Esophagus muscularis mucosa (tissue), 4 donors: Measurements from ENCODE around the gene KRTAP16-1. TPM values are rescaled to one million over a fixed set of nuclear protein-coding genes. Genes with fewer than 3 reads are reported as not detected.
A peak's percentile ranks its signal among the peaks of the same experiment; 100 is the strongest.

Experiments
- DNase-seq: peaks from one replicate; pipeline ENCODE4 v3.0.0-alpha.2; 2017; ENCODE audit errors: extremely low spot score
- H3K27ac ChIP-seq, 4 donors: fragments of 200-600 bp; sonication (generic); replicated peaks in 1 of 4; 1 replicate in 3 of 4; 2 replicates in 1 of 4; pipeline ENCODE4 v1.5.1; 2016 to 2019; ENCODE audit warnings: mild to moderate bottlenecking in 1 of 4
- H3K27me3 ChIP-seq, 4 donors: fragments of 200-600 bp; sonication (generic); one replicate each; pipeline versions ENCODE4 v1.5.1 to v1.6.0; 2016 to 2019
- H3K36me3 ChIP-seq, 4 donors: fragments of 200-600 bp; sonication (generic); one replicate each; pipeline ENCODE4 v1.5.1; 2016 to 2019
- H3K4me1 ChIP-seq, 4 donors: fragments of 200-600 bp; sonication (generic); one replicate each; pipeline ENCODE4 v1.5.1; 2016 to 2019
- H3K4me3 ChIP-seq, 4 donors: fragments of 200-600 bp; sonication (generic); 1 replicate in 2 of 4; 2 replicates in 2 of 4; pipeline ENCODE4 v1.5.1; 2016 to 2019; ENCODE audit warnings: mild to moderate bottlenecking in 4 of 4, moderate library complexity in 1 of 4
- H3K9me3 ChIP-seq, 4 donors: fragments of 200-600 bp; sonication (generic); 1 replicate in 3 of 4; 2 replicates in 1 of 4; pipeline ENCODE4 v1.5.1; 2016 to 2019
- CTCF ChIP-seq, 3 experiments: fragments of 200-600 bp in 2 of 3; fragments of 450-650 bp in 1 of 3; sonication (generic) in 2 of 3; IDR thresholded peaks; one replicate each; pipeline ENCODE4 v1.5.1; 2017 to 2019; ENCODE audit warnings: antibody characterized with exemption in 3 of 3, mild to moderate bottlenecking in 2 of 3, moderate library complexity in 1 of 3
- EP300 ChIP-seq: sonication (generic); formaldehyde crosslinking; IDR thresholded peaks from one replicate; pipeline ENCODE4 v1.6.1; 2017; ENCODE audit warnings: antibody characterized with exemption
- POLR2A ChIP-seq: fragments of 450-650 bp; IDR thresholded peaks from one replicate; pipeline ENCODE4 v1.6.1; 2017; ENCODE audit warnings: antibody characterized with exemption, moderate library complexity, mild to moderate bottlenecking, low read depth
- POLR2AphosphoS5 ChIP-seq, 2 donors: sonication (generic); formaldehyde crosslinking; IDR thresholded peaks; one replicate each; pipeline ENCODE4 v1.6.1; 2017; ENCODE audit warnings: antibody characterized with exemption in 2 of 2
- WGBS: methylation state at CpG from one replicate; pipeline ENCODE4 v1.1.5; 2018; 5-methylcytosine and 5-hydroxymethylcytosine counted together
- intact Hi-C: fragments of 100-400 bp; cut with DNase I; formaldehyde crosslinking; loops from one replicate; pipeline ENCODE4 v1.15.1; 2023
- total RNA-seq, 4 donors: library from RNA; depleted of rRNA; stranded (reverse); fragments of >200 nt; gene quantifications; one replicate each; pipeline versions ENCODE4 v1.1.0 to v1.2.1, GENCODE V29; 2016

Gene KRTAP16-1
- total RNA-seq, 4 donors from 2014 or later, result not detected

DNA sequence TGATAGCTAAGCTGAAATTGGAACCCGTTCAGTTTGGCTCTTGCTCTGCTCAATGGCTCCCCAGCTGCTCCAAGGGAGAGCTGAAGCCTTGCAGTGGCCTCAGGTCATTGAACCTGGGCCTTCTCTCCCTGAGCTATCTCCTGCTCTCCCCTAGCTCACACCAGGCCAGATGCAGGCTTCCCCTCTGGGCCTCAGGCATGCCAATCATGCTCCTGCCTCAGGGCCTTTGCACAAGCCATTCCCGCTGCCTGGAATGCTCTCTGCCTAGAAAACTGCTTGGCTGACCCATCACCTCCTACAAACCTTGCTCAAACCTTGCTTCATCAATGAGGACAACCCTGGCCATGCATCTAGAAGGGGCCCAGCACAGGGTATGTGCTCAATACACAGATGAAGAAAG is 23.1 kb upstream of the KRTAP16-1 start:
- H3K36me3 ChIP-seq, result no peaks in the 10 kb centered on the region
- no peaks in the 10 kb centered on the region for H3K9me3 ChIP-seq
- WGBS, result 92% methylated on average over 2 of the region's 2 CpGs
- no peaks in the 10 kb centered on the region for H3K27me3 ChIP-seq
- H3K4me1 ChIP-seq, result no peaks in the 10 kb centered on the region
- intact Hi-C loops, result no loop called here
- H3K4me3 ChIP-seq, result no peak overlapping the region
- DNase-seq, result peak; percentile 90
- no peak overlapping the region for H3K27ac ChIP-seq
- TF ChIP-seq CTCF (IDR thresholded peaks at IDR 0.05) (no peak), POLR2A (no peak), EP300 (no peak), POLR2AphosphoS5 (IDR thresholded peaks at IDR 0.05) (no peak)

DNA sequence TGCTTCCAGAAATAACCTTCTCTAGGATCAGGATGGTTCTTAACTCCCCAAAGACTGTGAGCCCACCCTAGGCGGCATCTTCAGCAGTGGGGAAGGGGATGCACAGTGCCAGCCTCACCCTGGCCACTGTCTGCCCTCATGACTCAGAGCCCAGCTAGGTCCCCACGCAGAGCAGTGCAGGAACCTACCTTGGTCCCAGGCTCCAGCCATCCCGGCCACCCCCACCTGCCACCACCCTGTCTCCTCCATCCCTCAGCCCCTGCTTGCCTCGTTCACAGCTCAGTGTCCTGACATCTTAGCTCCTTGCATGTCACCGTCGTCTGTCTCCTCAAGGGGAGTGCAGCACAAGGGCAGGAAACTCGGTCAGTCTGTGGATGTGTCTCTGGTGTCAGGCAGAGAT is 22.5 kb upstream of the KRTAP16-1 start:
- Histone ChIP-seq H3K9me3 (no peaks in the 10 kb centered on the region), H3K36me3 (no peaks in the 10 kb centered on the region), H3K4me1 (no peaks in the 10 kb centered on the region), H3K27me3 (no peaks in the 10 kb centered on the region), H3K4me3 (no peak overlapping the region), H3K27ac (no peak overlapping the region)
- TF ChIP-seq CTCF (IDR thresholded peaks at IDR 0.05) (no peak), POLR2AphosphoS5 (IDR thresholded peaks at IDR 0.05) (no peak), EP300 (no peak), POLR2A (no peak)
- no peak for DNase-seq
- intact Hi-C loops, result no loop called here
- 86% methylated on average over 6 of the region's 7 CpGs for WGBS

DNA sequence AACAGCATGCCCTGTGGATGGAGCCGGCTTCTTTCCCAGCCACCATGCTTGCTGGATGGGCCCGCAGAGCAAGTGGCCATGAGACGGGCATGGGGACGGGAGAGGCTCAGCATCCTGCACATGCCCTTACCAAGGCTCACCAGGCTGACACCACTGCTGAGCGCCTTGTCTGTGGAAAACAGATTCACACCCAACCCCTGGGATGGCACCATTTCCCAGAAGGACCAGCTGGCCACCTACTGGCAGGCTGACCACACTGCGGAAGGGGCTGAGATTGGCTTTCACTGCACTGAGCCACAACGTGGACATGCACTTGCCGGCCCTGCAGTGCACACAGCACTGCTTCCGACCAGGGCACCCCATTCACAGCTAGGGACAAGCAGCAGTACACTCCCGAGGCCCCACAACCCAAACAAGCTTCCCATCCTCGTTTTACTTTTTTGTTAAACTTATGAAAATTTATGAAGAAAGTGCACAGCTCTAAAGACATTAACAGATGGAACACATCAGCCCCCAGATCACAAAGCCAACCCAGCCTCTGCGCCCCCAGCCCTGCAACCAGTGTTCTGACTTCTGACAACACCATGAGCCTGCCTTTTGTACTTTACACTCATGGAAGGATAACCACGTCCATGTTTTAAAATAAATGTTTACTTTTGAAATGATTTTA is 20.3 kb upstream of the KRTAP16-1 start:
- intact Hi-C loops, result no loop called here

GRCh38 chr17:41328207-41328606 is 19.1 kb upstream of the KRTAP16-1 start:
- Histone ChIP-seq H3K27ac (no peak overlapping the region), H3K36me3 (no peaks in the 10 kb centered on the region), H3K4me3 (no peak overlapping the region), H3K27me3 (no peaks in the 10 kb centered on the region), H3K4me1 (no peaks in the 10 kb centered on the region), H3K9me3 (no peaks in the 10 kb centered on the region)
- TF ChIP-seq POLR2AphosphoS5 (IDR thresholded peaks at IDR 0.05), result no peak
- no peak for TF ChIP-seq POLR2A
- no peak for TF ChIP-seq EP300
- no peak for TF ChIP-seq CTCF (IDR thresholded peaks at IDR 0.05)
- intact Hi-C loops, result no loop called here
- no peak for DNase-seq
- 93% methylated on average over 6 of the region's 7 CpGs for WGBS

More for the DNA sequence above, 20.3 kb upstream of the KRTAP16-1 start:
- Histone ChIP-seq H3K9me3 (no peaks in the 10 kb centered on the region), H3K36me3 (no peaks in the 10 kb centered on the region), H3K27ac (no peak overlapping the region), H3K4me1 (no peaks in the 10 kb centered on the region), H3K27me3 (no peaks in the 10 kb centered on the region), H3K4me3 (no peak overlapping the region)
- DNase-seq, result no peak
- TF ChIP-seq CTCF (IDR thresholded peaks at IDR 0.05) (peak; percentile 31 to 58 (median 46)), EP300 (no peak)
- 48% methylated on average over 11 of the region's 13 CpGs for WGBS
